Ovary (tissue), 9 donors: ENCODE data around the gene NCDN. TPM values are rescaled to one million over a fixed set of nuclear protein-coding genes. Genes with fewer than 3 reads are reported as not detected.

Source experiments
- DNase-seq, 5 donors: peaks; one replicate each; pipeline ENCODE4 v3.0.0-alpha.2; 2019 to 2020
- H3K27ac ChIP-seq, 2 donors: fragments of 200-600 bp; one replicate each; pipeline versions ENCODE4 v1.5.1 to v1.8.0; 2019 to 2022
- H3K27me3 ChIP-seq: fragments of 200-600 bp; one replicate; pipeline ENCODE4 v1.8.0; 2022
- H3K36me3 ChIP-seq: fragments of 200-600 bp; sonication (generic); one replicate; pipeline ENCODE4 v1.5.1; 2019
- H3K4me1 ChIP-seq: one replicate; pipeline ENCODE4 v1.8.1; 2013; ENCODE audit warnings: mild to moderate bottlenecking, moderate library complexity; ENCODE audit not compliant: insufficient read depth
- H3K4me3 ChIP-seq: fragments of 200-600 bp; sonication (generic); one replicate; pipeline ENCODE4 v1.5.1; 2017
- H3K9me3 ChIP-seq, 2 donors: fragments of 200-600 bp in 1 of 2; sonication (generic) in 1 of 2; one replicate each; pipeline versions ENCODE4 v1.5.1 to v1.8.1; 2013 to 2019; ENCODE audit warnings: mild to moderate bottlenecking in 1 of 2, moderate library complexity in 1 of 2
- EP300 ChIP-seq: sonication (generic); formaldehyde crosslinking; IDR thresholded peaks from one replicate; pipeline ENCODE4 v1.6.1; 2017; ENCODE audit warnings: antibody characterized with exemption
- POLR2A ChIP-seq: fragments of 450-650 bp; IDR thresholded peaks from one replicate; pipeline ENCODE4 v1.6.1; 2017; ENCODE audit warnings: antibody characterized with exemption, mild to moderate bottlenecking, moderate library complexity
- whole genome bisulfite sequencing, 3 donors: extraction: QIAGEN DNeasy Blood & Tissue Kit in 1 of 3; methylation state at CpG; one replicate each; pipeline versions ENCODE4 v1.1.5 to v1.1.7; 2013 to 2017; 5-methylcytosine and 5-hydroxymethylcytosine counted together
- intact Hi-C, 4 donors: fragments of 100-400 bp; cut with DNase I; formaldehyde crosslinking; loops; one replicate each; pipeline versions ENCODE4 v1.11.0 to v1.15.1; 2022 to 2023
- polyA plus RNA-seq, 2 donors: library from polyadenylated mRNA; stranded (reverse); fragments of 200-250 nt in 1 of 2; fragments of 350-450 nt in 1 of 2; fragmentation: Illumina TruSeq in 1 of 2; extraction: RNeasy Lipid Tissue Mini Kit (QIAGEN cat#74804) in 1 of 2; gene quantifications; one replicate each; pipeline ENCODE4 v1.2.3, GENCODE V29; 2013 to 2014
- total RNA-seq, 7 donors: library from RNA; depleted of rRNA in 2 of 7; stranded (reverse); fragments of >200 nt in 2 of 7; fragmentation: NEBNext Ultra II Directional in 3 of 7; extraction: Animal tissue kit (Norgen Biotek cat#: 25700) in 3 of 7; gene quantifications; one replicate each; pipeline versions ENCODE4 v1.1.0 to v1.2.4, GENCODE V29; 2016 to 2023
- TF ChIP-seq, protein P1 (sequence below), 3 donors: fragments of 450-650 bp in 2 of 3; fragments of 200-600 bp in 1 of 3; IDR thresholded peaks; one replicate each; pipeline versions ENCODE4 v1.5.1 to v1.8.0; 2016 to 2022; ENCODE audit warnings: antibody characterized with exemption in 3 of 3, mild to moderate bottlenecking in 1 of 3
- donor health status: DM: no; HTN: no; CAD: no; lungs with moderate emphysema.
- donor health status: DM: no; HTN: no; CAD: no.
- donor health status: Bipolar disorder and iron deficiency.
- donor health status: DM: yes; HTN: yes; CAD: no.
- donor health status: DM: no; HTN: no; CAD: no.
- donor health status: DM: yes; HTN: yes; CAD: no.

The NCDN gene
- total and polyA plus RNA-seq, 9 donors: 5.9 to 36.2 (median 22.9) TPM

DNA sequence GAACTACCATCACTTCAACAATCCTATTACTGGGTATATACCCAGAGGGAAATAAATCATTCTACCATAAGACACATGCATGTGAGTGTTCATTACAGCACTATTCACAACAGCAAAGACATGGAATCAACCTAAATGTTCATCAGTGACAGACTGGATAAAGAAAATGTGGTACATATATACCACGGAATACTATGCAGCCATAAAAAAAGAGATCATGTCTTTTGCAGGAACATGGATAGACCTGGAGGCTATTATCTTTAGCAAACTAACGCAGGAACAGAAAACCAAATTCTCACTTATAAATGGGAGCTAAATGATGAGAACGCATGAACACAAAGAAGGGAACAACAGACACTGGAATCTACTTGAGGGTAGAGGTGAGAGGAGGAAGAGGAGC is 39.4 kb upstream of the NCDN start:
- WGBS, 3 donors: 96 to 100% (median 97%) methylated on average over 3 of the region's 3 CpGs
- H3K36me3 ChIP-seq: no peaks in the 10 kb centered on the region
- H3K4me1 ChIP-seq: no peaks in the 10 kb centered on the region
- H3K4me3 ChIP-seq: no peak overlapping the region
- intact Hi-C loops: no loop called here
- no peak for DNase-seq
- TF ChIP-seq EP300 (no peak), POLR2A (no peak)
- TF ChIP-seq, protein P1, sequence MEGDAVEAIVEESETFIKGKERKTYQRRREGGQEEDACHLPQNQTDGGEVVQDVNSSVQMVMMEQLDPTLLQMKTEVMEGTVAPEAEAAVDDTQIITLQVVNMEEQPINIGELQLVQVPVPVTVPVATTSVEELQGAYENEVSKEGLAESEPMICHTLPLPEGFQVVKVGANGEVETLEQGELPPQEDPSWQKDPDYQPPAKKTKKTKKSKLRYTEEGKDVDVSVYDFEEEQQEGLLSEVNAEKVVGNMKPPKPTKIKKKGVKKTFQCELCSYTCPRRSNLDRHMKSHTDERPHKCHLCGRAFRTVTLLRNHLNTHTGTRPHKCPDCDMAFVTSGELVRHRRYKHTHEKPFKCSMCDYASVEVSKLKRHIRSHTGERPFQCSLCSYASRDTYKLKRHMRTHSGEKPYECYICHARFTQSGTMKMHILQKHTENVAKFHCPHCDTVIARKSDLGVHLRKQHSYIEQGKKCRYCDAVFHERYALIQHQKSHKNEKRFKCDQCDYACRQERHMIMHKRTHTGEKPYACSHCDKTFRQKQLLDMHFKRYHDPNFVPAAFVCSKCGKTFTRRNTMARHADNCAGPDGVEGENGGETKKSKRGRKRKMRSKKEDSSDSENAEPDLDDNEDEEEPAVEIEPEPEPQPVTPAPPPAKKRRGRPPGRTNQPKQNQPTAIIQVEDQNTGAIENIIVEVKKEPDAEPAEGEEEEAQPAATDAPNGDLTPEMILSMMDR (IDR thresholded peaks at IDR 0.05): no peak
- no peaks in the 10 kb centered on the region for H3K9me3 ChIP-seq
- H3K27ac ChIP-seq: no peak overlapping the region
- no peaks in the 10 kb centered on the region for H3K27me3 ChIP-seq

- intact Hi-C loops: no loop called here
- no peak for DNase-seq
- Histone ChIP-seq H3K36me3 (no peaks in the 10 kb centered on the region), H3K27ac (no peak overlapping the region), H3K27me3 (no peaks in the 10 kb centered on the region), H3K9me3 (no peaks in the 10 kb centered on the region), H3K4me3 (no peak overlapping the region), H3K4me1 (no peaks in the 10 kb centered on the region)
- TF ChIP-seq EP300 (no peak), POLR2A (no peak)
- TF ChIP-seq, protein P1 (IDR thresholded peaks at IDR 0.05): no peak
- 51 to 61% (median 59%) methylated on average over 2 of the region's 2 CpGs for WGBS, 3 donors
Measured at GRCh38 chr1:35519432-35519831, 38.2 kb upstream of the NCDN start.

DNA sequence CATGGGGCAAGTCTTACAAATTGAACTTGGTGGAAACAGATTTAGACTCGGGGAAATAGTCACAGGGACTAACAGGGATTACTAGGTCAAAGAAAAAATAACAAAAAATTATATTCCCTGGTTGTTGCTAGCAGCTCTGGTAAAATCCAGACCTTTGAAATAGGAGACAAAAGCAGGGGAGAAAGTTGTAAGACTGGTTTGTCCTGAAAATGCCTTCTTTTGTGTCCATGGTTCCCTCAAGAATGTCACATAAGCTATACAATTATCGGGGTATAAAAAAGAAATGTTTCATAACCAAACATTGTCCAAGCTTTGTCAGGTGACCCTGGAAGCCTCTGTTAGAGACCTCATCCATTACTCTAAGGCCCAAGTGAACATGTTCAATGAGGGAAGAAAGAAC is 33.5 kb upstream of the NCDN start:
- 89 to 98% (median 94%) methylated on average over 2 of the region's 2 CpGs for WGBS, 3 donors
- no peaks in the 10 kb centered on the region for H3K4me1 ChIP-seq
- H3K27me3 ChIP-seq: no peaks in the 10 kb centered on the region
- no peaks in the 10 kb centered on the region for H3K9me3 ChIP-seq
- H3K36me3 ChIP-seq: no peaks in the 10 kb centered on the region
- DNase-seq: no peak
- intact Hi-C loops: no loop called here
- H3K27ac ChIP-seq: no peak overlapping the region
- TF ChIP-seq, protein P1 (IDR thresholded peaks at IDR 0.05): no peak
- no peak for TF ChIP-seq EP300
- TF ChIP-seq POLR2A: no peak
- H3K4me3 ChIP-seq: no peak overlapping the region

DNA sequence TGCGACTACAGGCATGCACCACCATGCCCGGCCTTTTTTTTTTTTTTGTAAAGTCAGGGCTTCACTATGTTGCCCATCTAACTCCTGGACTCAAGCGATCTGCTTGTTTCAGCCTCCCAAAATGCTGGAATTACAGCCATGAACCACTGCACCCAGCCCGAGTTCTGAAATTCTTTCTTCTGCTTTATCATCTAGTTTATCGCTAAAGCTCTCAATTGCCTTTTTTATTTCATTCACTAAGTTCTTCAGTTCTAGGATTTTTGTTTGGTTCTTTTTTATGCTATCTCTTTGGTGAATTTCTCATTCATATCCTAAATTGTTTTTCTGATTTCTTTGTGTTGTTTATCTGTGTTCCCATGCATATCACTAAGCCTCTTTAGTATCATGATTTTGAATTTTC is 27.4 kb upstream of the NCDN start:
- intact Hi-C loops: no loop called here
- no peak for DNase-seq
- no peaks in the 10 kb centered on the region for H3K27me3 ChIP-seq
- TF ChIP-seq, protein P1 (IDR thresholded peaks at IDR 0.05): no peak
- no peak for TF ChIP-seq POLR2A
- no peak for TF ChIP-seq EP300
- H3K4me3 ChIP-seq: no peak overlapping the region
- no peaks in the 10 kb centered on the region for H3K36me3 ChIP-seq
- no peaks in the 10 kb centered on the region for H3K9me3 ChIP-seq
- H3K4me1 ChIP-seq: peaks cover 3% of the 10 kb centered on the region
- 76 to 78% (median 76%) methylated on average over 5 of the region's 5 CpGs for WGBS, 3 donors
- no peak overlapping the region for H3K27ac ChIP-seq

DNA sequence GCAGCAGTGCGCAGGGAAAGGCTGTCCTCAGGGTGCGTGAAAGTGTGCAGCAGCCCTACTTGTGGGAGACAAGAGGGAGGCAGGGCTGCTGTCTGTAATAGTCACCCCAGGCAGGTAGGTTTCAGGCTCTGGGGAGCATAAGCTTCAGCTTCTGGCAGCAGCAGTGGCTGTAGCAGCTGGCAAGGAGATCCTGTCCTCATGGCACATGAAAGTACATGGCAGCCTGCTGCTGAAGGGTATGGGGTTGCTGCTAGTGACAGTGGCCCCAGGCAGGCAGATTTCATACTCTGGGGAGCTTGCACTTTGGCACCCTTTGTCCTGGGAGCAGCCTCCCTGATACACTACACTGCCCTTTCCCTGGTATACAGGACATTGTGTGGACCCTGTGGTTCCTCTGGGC is 26.7 kb upstream of the NCDN start:
- H3K27me3 ChIP-seq: no peaks in the 10 kb centered on the region
- no peak for DNase-seq
- TF ChIP-seq POLR2A (no peak), EP300 (no peak)
- TF ChIP-seq, protein P1 (IDR thresholded peaks at IDR 0.05): no peak
- intact Hi-C loops: no loop called here
- H3K4me3 ChIP-seq: no peak overlapping the region
- no peaks in the 10 kb centered on the region for H3K36me3 ChIP-seq
- 98 to 100% (median 98%) methylated on average over 2 of the region's 2 CpGs for WGBS, 3 donors
- no peaks in the 10 kb centered on the region for H3K9me3 ChIP-seq
- no peak overlapping the region for H3K27ac ChIP-seq
- H3K4me1 ChIP-seq: peaks cover 3% of the 10 kb centered on the region
